Pancreas (tissue), 10 donors: ENCODE results near the gene SPEG. TPM values are rescaled to one million over a fixed set of nuclear protein-coding genes. Genes with fewer than 3 reads are reported as not detected.

Experiments
- ATAC-seq, 4 donors: fragments of 200-7000 bp; cut with Tn5 transposase; one replicate each; pipeline versions ENCODE4 v1.8.0 to v1.9.1; 2020; ENCODE audit warnings: mild to moderate bottlenecking in 4 of 4, moderate library complexity in 4 of 4
- DNase-seq, 6 donors: peaks; one replicate each; pipeline ENCODE4 v3.0.0-alpha.2; 2020
- FAIRE-seq: peaks from 2 replicates; lab custom pipeline; 2012; peaks lifted over from hg19 to GRCh38; lab: Jason Lieb, UNC
- H3K27ac ChIP-seq, 4 donors: fragments of 200-600 bp; sonication (generic); 1 replicate in 3 of 4; 2 replicates in 1 of 4; pipeline versions ENCODE4 v1.5.0 to v1.8.0; 2020
- H3K27me3 ChIP-seq, 4 donors: fragments of 200-600 bp; one replicate each; pipeline ENCODE4 v1.8.0; 2021
- H3K36me3 ChIP-seq, 3 donors: fragments of 200-600 bp; sonication (generic) in 1 of 3; one replicate each; pipeline versions ENCODE4 v1.5.0 to v1.8.0; 2020 to 2021
- H3K4me1 ChIP-seq, 3 donors: fragments of 200-600 bp; one replicate each; pipeline ENCODE4 v1.8.0; 2021
- H3K4me3 ChIP-seq, 4 donors: fragments of 200-600 bp; sonication (generic) in 2 of 4; one replicate each; pipeline versions ENCODE4 v1.5.0 to v1.8.0; 2020 to 2021
- H3K9me3 ChIP-seq, 4 donors: fragments of 200-600 bp; one replicate each; pipeline ENCODE4 v1.8.0; 2021
- CTCF ChIP-seq, 4 donors: fragments of 200-600 bp; sonication (generic) in 3 of 4; IDR thresholded peaks; one replicate each; pipeline versions ENCODE4 v1.5.0 to v1.8.0; 2021; ENCODE audit warnings: antibody characterized with exemption in 4 of 4
- WGBS, 2 donors: extraction: QIAGEN DNeasy Blood & Tissue Kit; methylation state at CpG; one replicate each; pipeline ENCODE4 v1.1.7; 2013; 5-methylcytosine and 5-hydroxymethylcytosine counted together
- intact Hi-C, 3 donors: fragments of 100-400 bp; cut with DNase I; formaldehyde crosslinking; loops; one replicate each; pipeline versions ENCODE4 v1.11.1 to v1.14.2; 2022
- polyA plus RNA-seq, 2 donors: library from polyadenylated mRNA; stranded (reverse); fragments of 200-250 nt; gene quantifications; one replicate each; pipeline ENCODE4 v1.2.3, GENCODE V29; 2013
- total RNA-seq, 6 donors: library from RNA; stranded (reverse); fragmentation: NEBNext Ultra II Directional in 4 of 6; extraction: Animal tissue kit (Norgen Biotek cat#: 25700) in 4 of 6; gene quantifications; one replicate each; pipeline versions ENCODE4 v1.2.1 to v1.2.4, GENCODE V29; 2021 to 2023
- donor health status: healthy with polysubstance abuse.
- donor health status: DM: no; HTN: no; CAD: no; lungs with moderate emphysema.
- donor health status: DM: no; HTN: no; CAD: no.
- donor health status: control.
- donor health status: control.
- donor health status: Bipolar disorder and iron deficiency.
- donor health status: DM: yes; HTN: yes; CAD: no.
- donor health status: DM: no; HTN: no; CAD: no.
- donor health status: DM: no; HTN: no; CAD: no.
- donor health status: DM: yes; HTN: yes; CAD: no.

The SPEG gene
- total and polyA plus RNA-seq, 8 donors = 2.6 to 33.3 (median 4.2) TPM

GRCh38 chr2:219417374-219417773 lies 17.3 kb upstream of the SPEG start:
- peaks cover 0 to 13% (median 3%) of the 10 kb centered on the region in 4 donors for H3K27me3 ChIP-seq
- intact Hi-C loops = no loop called here
- no peaks in the 10 kb centered on the region for H3K9me3 ChIP-seq
- H3K4me1 ChIP-seq = no peaks in the 10 kb centered on the region
- ATAC-seq = no peak
- no peak for FAIRE-seq
- DNase-seq = no peak
- no peak for TF ChIP-seq CTCF (IDR thresholded peaks at IDR 0.05)
- H3K4me3 ChIP-seq = no peak overlapping the region
- H3K27ac ChIP-seq = no peak overlapping the region
- H3K36me3 ChIP-seq = no peaks in the 10 kb centered on the region
- WGBS, 2 donors = 79 to 85% methylated on average over 9 of the region's 9 CpGs

GRCh38 chr2:219418155-219419011 lies 16.3 kb upstream of the SPEG start, which contains the start of gene DES:
Gene DES (plus strand): TSS chr2:219418377. CDS start chr2:219418463, 86 bp downstream.
- DNase-seq (peak in 1 of 6 donors; percentile 69), ATAC-seq (peak; percentile 28 to 39 (median 38)), FAIRE-seq (no peak)
- intact Hi-C loops = no loop called here
- H3K27ac ChIP-seq = no peak within 1 kb of the TSS
- no peaks in the 10 kb centered on the region for H3K36me3 ChIP-seq
- peaks cover 0 to 13% (median 3%) of the 10 kb centered on the region in 4 donors for H3K27me3 ChIP-seq
- TF ChIP-seq CTCF (IDR thresholded peaks at IDR 0.05) = no peak
- H3K4me3 ChIP-seq = peak within 1 kb of the TSS in 1 of 4 donors; percentile 15
- no peaks in the 10 kb centered on the region for H3K9me3 ChIP-seq
- no peaks in the 10 kb centered on the region for H3K4me1 ChIP-seq
- 10 to 11% methylated on average over 92 to 98 of the region's 98 CpGs for WGBS, 2 donors

GRCh38 chr2:219419012-219419324 lies 15.7 kb upstream of the SPEG start:
- ATAC-seq = no peak
- H3K27ac ChIP-seq = no peak overlapping the region
- no peaks in the 10 kb centered on the region for H3K9me3 ChIP-seq
- H3K4me1 ChIP-seq = no peaks in the 10 kb centered on the region
- 36 to 39% methylated on average over 10 to 12 of the region's 12 CpGs for WGBS, 2 donors
- no peak for FAIRE-seq
- DNase-seq = peak in 1 of 6 donors; percentile 68
- peaks cover 0 to 13% (median 3%) of the 10 kb centered on the region in 4 donors for H3K27me3 ChIP-seq
- intact Hi-C loops = no loop called here
- no peak overlapping the region for H3K4me3 ChIP-seq
- no peaks in the 10 kb centered on the region for H3K36me3 ChIP-seq
- no peak for TF ChIP-seq CTCF (IDR thresholded peaks at IDR 0.05)

- Histone ChIP-seq H3K27ac (no peak overlapping the region), H3K4me1 (no peaks in the 10 kb centered on the region), H3K9me3 (no peaks in the 10 kb centered on the region), H3K36me3 (no peaks in the 10 kb centered on the region), H3K27me3 (peaks cover 0 to 13% (median 3%) of the 10 kb centered on the region in 4 donors), H3K4me3 (no peak overlapping the region)
- intact Hi-C loops = no loop called here
- TF ChIP-seq CTCF (IDR thresholded peaks at IDR 0.05) = no peak
- DNase-seq (no peak), FAIRE-seq (no peak), ATAC-seq (no peak)
- WGBS, 2 donors = 86 to 88% methylated on average over 8 of the region's 9 CpGs
Measured at GRCh38 chr2:219419331-219420197, 15.1 kb upstream of the SPEG start.
